ENCODE data around the gene CIB2.
A peak's percentile ranks its signal among the peaks of the same experiment; 100 is the strongest.
"Not testable (repeated sequence)": the region's sequence is repeated elsewhere in the genome, so short reads cannot be mapped to it uniquely, and the experiment has no call there.

Gene CIB2

DNA sequence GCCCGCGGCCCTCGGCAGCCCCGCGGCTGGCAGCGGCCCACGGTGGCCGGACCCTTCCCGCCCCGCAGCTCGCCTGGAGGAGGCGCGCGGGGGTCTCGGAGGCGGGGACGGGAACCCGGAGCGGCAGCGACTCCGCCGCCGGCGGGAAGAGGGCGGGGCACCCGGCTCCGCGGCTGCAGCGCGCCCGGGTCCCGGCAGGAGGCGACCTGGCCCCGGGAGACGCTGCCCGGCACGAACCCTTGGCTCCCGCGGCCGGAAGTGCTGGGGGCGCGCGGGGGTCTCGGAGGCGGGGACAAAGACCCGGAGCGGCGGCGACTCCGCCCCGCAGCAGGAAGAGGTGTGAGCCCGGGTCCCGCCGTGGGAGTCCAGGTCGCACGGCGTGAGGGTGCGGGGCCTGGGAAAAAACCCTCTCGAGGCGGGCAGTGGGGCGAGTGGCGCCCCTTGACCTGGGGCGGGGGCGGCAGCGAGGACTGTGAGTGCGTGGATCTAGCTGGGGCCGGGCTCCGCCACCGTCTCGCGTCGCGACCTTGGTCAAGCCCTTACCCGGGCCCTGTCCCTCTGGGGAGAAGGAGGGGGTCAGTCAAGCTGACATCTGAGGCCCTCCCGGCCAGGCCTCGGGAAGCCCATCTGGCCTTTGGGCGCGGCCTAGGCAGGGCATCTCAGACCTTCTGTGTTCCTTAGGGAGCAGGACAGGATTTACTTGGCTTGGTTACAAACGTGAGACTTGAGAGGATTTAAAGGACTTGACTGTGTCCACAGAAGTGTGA, at the start of gene CIB2:
CIB2 (minus strand) TSS at position 151 of the 767 bp plus-strand sequence. CDS start 230 bp downstream, outside the sequence.
- DNase-seq (ENCODE audit: low read depth in 2 of 3, low spot score in 1 of 3) = peak; percentile 34 to 70 (median 58)

- no peak for DNase-seq (ENCODE audit: low read depth in 2 of 3, low spot score in 1 of 3)
Measured at GRCh38 chr15:78179906-78180305, 48.7 kb upstream of the CIB2 start.

DNA sequence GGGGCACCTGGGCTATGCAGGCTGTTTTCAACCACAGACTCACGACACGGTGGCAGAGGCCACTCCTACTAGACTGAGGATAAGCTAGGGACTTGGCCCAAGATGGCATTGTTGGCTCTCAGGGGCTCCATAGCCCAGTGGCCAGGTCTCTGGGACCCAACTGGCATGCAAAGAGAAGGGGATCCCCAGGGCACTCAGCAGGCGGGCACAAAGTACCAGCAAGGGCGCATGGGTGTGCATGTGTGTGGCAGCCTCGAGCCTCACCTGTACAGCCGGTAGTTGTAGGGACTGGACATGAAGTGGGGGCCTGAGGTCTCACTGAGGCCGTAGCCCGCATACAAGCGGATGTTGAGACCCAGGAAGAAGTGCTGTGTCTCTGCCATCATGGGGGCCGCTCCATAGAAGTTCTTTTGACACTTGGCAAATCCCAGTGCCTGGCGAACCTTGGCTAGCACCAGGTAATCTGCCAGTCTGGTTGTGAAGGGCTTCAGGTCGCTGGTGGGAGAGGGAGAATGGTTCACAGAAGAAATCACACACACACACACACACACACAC, 48.1 kb upstream of the CIB2 start:
- DNase-seq (ENCODE audit: low read depth in 2 of 3, low spot score in 1 of 3) = no peak

DNA sequence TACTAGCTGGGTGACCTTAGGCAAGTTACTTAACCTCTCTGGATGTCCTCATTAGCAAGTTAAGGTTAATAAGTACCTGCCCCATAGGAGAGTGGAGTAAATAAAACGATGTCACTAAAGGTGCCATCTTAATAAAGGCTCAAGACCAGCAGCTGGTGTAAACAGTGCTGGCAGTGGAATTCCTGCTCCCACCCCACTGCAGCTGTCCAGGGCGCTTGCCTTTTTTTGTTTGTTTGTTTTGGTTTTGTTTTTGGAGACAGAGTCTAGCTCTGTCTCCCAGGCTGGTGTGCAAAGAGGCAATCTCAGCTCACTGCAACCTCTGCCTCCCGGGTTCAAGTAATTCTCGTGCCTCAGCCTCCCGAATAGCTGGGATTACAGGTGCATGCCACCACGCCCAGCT, 46.8 kb upstream of the CIB2 start:
- no peak for DNase-seq (ENCODE audit: low read depth in 2 of 3, low spot score in 1 of 3)

DNA sequence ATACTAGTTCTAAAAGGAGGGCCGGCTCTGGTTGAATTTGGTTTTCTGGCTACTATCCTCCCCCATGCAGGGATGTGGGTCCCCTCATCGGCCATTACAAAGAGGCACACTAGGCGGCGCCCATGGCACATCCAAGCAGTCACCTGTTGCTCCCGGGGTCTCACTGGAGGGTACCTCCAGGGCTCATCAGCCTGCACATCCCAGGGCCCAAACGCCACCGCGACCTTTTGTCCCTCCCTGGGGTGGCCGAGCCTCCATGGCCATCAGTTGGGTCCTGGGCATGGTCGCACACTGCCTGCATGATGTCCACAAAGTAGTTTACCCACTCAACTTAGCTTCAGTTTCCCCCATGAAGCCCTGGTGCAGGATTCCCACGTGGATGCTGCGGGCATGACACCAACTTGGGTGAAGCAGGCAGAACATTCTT, 46.2 kb upstream of the CIB2 start:
- DNase-seq (ENCODE audit: low read depth in 2 of 3, low spot score in 1 of 3) = peak in 1 of 3 donors; percentile 28

DNA sequence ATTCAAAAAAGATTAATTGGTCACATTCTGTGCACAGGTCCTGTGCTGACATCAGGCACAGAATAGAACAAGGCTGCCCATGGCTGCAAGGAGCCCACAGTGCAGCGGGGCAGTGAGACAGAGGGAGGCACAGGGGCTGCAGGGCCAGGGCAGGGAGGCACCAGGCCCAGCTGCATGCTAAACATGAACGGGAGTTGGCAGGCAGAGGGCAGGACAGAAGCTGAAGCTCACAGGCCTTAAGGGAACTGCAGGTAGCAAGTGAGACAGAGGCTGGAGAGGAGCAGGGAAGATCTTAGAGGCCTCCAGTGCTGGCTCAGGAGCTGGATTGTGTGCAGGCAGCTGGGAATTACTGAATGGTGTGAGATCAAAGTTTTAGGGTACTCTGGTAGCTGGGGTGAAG, 44.1 kb upstream of the CIB2 start:
- DNase-seq (ENCODE audit: low read depth in 2 of 3, low spot score in 1 of 3) = no peak

- no peak for DNase-seq (ENCODE audit: low read depth in 2 of 3, low spot score in 1 of 3)
Measured at GRCh38 chr15:78174401-78174800, 43.2 kb upstream of the CIB2 start.

GRCh38 chr15:78171864-78172472, 40.7 kb upstream of the CIB2 start:
- no peak for DNase-seq (ENCODE audit: low read depth in 2 of 3, low spot score in 1 of 3)

GRCh38 chr15:78170848-78171773, 39.9 kb upstream of the CIB2 start:
- no peak for DNase-seq (ENCODE audit: low read depth in 2 of 3, low spot score in 1 of 3)

DNA sequence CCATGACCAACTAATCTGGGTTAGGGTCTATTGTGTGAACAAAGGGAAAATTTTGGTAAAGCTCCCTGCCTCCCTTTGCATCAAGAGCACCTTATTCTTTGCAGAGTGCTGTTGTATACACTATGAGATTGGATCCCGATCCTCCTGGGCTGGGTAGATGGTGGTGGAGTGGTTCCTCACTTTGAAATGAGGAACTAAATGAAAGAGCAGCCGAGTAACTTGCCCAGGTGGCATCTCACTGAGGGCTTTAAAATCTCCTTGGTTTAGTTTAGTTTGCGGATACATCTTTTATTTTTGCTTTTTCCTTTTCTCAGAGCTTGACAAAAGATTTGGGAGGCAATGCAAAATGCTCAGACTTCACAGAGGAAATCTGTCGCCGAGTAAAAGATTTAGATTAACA, 37.4 kb upstream of the CIB2 start:
- DNase-seq (ENCODE audit: low read depth in 2 of 3, low spot score in 1 of 3) = no peak

DNA sequence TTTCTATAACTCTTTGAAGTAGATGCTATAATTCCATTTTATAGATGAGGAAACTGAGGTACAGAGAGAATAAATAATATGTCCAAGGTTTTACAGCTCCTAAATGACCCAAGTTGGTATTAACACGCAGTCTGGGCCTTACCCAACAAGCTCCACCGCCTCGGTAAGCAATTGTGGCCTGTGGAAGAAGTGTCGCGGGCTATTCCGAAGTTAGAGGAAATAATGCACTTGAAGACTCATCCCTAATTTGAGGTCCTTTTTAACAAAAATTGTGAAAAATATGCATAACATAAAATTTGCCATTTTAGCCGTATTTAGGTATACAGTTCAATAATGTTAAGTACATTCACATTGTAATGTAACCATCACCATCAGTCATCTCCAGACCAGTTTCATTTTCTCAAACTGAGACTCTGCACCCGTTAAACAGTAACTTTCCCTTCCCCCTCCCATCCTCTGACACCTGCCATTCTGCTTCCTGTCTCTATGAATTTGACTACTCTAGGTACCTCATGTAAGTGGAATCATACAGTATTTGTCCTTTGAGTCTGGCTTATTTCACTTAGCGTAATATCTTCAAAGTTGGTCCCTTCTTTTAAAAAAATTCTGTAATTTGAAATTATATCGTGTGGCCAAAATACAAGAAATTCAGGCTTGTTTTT, 36.1 kb upstream of the CIB2 start:
- peak in 1 of 3 donors; percentile 36 for DNase-seq (ENCODE audit: low read depth in 2 of 3, low spot score in 1 of 3)

- no peak for DNase-seq (ENCODE audit: low read depth in 2 of 3, low spot score in 1 of 3)
Measured at GRCh38 chr15:78164010-78164409, 32.8 kb upstream of the CIB2 start.

DNA sequence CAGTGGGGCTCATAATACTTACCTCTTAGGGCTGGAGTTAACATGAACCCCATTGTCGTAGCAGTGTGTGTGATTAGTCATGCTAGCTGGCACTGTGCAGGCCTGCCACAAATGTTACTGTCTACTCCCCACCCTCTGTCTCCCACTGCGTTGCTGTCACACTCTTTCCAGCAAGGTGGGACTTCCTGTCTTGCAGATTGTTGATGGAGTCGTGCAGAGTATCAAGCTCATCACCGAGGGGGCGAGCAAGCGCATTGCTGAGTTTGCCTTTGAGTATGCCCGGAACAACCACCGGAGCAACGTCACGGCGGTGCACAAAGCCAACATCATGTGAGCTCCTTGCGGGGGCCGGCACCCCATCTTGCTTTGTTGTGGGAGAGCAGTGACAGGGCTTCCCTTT, 30.8 kb upstream of the CIB2 start:
- no peak for DNase-seq (ENCODE audit: low read depth in 2 of 3, low spot score in 1 of 3)

DNA sequence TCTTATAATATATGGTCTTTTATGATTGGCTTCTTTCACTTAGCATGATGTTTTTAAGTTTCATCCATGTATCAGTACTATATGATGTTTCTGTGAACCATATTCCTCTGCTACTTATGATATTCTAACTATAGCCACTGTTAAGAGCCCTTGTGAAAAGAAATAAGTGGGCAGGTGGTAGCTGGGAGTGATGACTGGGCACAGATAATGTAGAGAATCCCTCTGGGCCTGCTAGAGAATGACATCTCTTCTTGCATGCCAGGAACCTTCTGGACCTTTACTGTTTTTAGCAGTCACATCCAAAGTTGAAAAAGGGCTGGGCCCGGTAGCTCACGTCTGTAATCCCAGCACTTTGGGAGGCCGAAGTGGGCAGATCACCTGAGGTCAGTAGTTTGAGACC, 28.1 kb upstream of the CIB2 start:
- no peak for DNase-seq (ENCODE audit: low read depth in 2 of 3, low spot score in 1 of 3)

DNA sequence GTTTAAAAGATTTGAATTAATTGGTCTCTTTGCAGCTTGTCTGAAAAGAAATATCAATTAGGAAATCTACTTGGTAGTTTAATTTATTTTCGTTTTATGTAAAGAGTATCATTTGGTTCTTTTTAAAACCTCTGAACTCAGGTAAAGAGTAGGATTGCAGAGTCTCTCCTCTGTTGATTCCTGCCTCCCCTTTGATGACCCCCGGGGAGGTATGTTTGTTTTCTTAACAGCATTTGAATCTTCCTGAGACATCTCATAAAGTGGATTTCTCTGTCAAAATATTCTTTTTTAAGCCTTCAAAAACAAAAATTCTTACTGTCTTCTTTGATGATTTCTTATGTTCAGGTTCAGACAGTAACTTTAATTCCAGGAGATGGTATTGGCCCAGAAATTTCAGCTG, 26.0 kb upstream of the CIB2 start:
- DNase-seq (ENCODE audit: low read depth in 2 of 3, low spot score in 1 of 3) = no peak

- DNase-seq (ENCODE audit: low read depth in 2 of 3, low spot score in 1 of 3) = no peak
Measured at GRCh38 chr15:78156653-78157052, 25.4 kb upstream of the CIB2 start.

- DNase-seq (ENCODE audit: low read depth in 2 of 3, low spot score in 1 of 3) = no peak
Measured at GRCh38 chr15:78155355-78155939, 24.2 kb upstream of the CIB2 start.

DNA sequence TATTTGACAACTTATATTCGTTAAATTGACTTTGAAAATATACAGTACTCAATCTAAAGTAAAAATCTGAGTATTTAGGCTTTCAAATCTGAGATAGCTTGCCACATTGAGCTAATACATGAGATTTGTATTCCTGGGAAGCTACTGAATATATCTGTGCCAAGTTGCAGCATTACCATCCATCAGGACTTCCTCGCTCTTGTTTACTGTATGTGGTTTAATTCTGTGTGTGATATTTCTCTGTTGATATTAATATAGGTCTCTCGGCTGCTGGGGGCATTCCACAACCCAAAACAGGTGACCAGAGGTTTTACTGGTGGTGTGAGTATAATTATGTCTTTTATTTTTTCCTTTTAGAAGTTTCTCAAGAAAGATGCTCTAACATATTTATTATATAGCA, 23.7 kb upstream of the CIB2 start:
- DNase-seq (ENCODE audit: low read depth in 2 of 3, low spot score in 1 of 3) = no peak

GRCh38 chr15:78151075-78151474, 19.8 kb upstream of the CIB2 start:
- not testable (repeated sequence) for DNase-seq (ENCODE audit: low read depth in 2 of 3, low spot score in 1 of 3)

Measured in stimulated activated CD4-positive, alpha-beta T cell treated with anti-CD3 and anti-CD28 coated beads, Interleukin-12 subunit alpha, Interleukin-12 subunit beta, amount 100 ng/mL, for 48 hours (primary cell).